HEK293 (cell line): ENCODE data around the gene COL4A1.

Experiments
- REST ChIP-seq: fragments of 450-650 bp; formaldehyde crosslinking; IDR thresholded peaks from 2 replicates; pipeline ENCODE4 v1.5.1; 2016; ENCODE audit warnings: missing biosample characterization, missing genetic modification characterization
- ZFP37 ChIP-seq: fragments of 450-650 bp; formaldehyde crosslinking; IDR thresholded peaks from 2 replicates; pipeline ENCODE4 v1.5.1; 2016; ENCODE audit warnings: missing biosample characterization, missing genetic modification characterization
- ZNF114 ChIP-seq: fragments of 450-650 bp; formaldehyde crosslinking; IDR thresholded peaks from 2 replicates; pipeline ENCODE4 v1.5.0; 2017; ENCODE audit warnings: missing biosample characterization, missing genetic modification characterization
- ZNF121 ChIP-seq: fragments of 450-650 bp; formaldehyde crosslinking; IDR thresholded peaks from 2 replicates; pipeline ENCODE4 v1.5.1; 2016; ENCODE audit warnings: missing biosample characterization, missing genetic modification characterization
- ZNF23 ChIP-seq: fragments of 450-650 bp; formaldehyde crosslinking; IDR thresholded peaks from 2 replicates; pipeline ENCODE4 v1.5.1; 2016; ENCODE audit warnings: missing biosample characterization, missing genetic modification characterization, borderline replicate concordance
- ZNF513 ChIP-seq: fragments of 450-650 bp; IDR thresholded peaks from 2 replicates; pipeline ENCODE4 v1.5.1; 2018; ENCODE audit warnings: missing biosample characterization, missing genetic modification characterization
- ZNF639 ChIP-seq: fragments of 450-650 bp; formaldehyde crosslinking; IDR thresholded peaks from 2 replicates; pipeline ENCODE4 v1.5.1; 2016; ENCODE audit warnings: missing biosample characterization, missing genetic modification characterization
- TF ChIP-seq, protein P1 (sequence below): fragments of 450-650 bp; formaldehyde crosslinking; IDR thresholded peaks from 2 replicates; pipeline ENCODE4 v1.5.1; 2016; ENCODE audit warnings: missing biosample characterization, missing genetic modification characterization

DNA sequence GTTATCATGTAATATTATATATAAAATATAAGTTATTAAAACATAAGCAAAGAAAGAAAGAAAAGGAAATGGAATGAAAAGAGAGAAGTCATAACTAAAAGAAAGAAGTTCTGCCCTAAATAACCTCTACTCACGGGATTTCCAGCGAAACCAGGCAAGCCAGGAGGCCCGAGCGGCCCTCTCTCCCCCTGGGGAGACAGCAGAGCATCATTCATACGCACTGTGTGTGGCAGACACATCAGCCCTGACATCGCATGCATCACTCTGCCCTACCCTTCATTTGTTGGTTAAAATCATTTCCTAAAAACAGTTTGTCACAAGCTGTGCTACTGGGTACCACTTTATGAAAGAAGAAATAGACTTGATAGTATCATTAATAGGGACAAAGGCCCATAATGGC, 95.2 kb downstream of the COL4A1 start:
- TF ChIP-seq, protein P1, sequence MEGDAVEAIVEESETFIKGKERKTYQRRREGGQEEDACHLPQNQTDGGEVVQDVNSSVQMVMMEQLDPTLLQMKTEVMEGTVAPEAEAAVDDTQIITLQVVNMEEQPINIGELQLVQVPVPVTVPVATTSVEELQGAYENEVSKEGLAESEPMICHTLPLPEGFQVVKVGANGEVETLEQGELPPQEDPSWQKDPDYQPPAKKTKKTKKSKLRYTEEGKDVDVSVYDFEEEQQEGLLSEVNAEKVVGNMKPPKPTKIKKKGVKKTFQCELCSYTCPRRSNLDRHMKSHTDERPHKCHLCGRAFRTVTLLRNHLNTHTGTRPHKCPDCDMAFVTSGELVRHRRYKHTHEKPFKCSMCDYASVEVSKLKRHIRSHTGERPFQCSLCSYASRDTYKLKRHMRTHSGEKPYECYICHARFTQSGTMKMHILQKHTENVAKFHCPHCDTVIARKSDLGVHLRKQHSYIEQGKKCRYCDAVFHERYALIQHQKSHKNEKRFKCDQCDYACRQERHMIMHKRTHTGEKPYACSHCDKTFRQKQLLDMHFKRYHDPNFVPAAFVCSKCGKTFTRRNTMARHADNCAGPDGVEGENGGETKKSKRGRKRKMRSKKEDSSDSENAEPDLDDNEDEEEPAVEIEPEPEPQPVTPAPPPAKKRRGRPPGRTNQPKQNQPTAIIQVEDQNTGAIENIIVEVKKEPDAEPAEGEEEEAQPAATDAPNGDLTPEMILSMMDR = no peak
- no peak for TF ChIP-seq ZNF639 (tag by site-specific recombination)
- TF ChIP-seq REST = no peak
- TF ChIP-seq ZNF114 (tag by site-specific recombination) = no peak
- TF ChIP-seq ZFP37 (tag by site-specific recombination) = no peak
- no peak for TF ChIP-seq ZNF23
- TF ChIP-seq ZNF513 (tag by site-specific recombination) = no peak
- TF ChIP-seq ZNF121 (tag by site-specific recombination) = no peak
